ENCODE measurements around the gene POU2F1. TPM values are rescaled to one million over a fixed set of nuclear protein-coding genes. Genes with fewer than 3 reads are reported as not detected.

Gene POU2F1
- total RNA-seq, 1 donor from 2014 or later: 7.4 TPM

DNA sequence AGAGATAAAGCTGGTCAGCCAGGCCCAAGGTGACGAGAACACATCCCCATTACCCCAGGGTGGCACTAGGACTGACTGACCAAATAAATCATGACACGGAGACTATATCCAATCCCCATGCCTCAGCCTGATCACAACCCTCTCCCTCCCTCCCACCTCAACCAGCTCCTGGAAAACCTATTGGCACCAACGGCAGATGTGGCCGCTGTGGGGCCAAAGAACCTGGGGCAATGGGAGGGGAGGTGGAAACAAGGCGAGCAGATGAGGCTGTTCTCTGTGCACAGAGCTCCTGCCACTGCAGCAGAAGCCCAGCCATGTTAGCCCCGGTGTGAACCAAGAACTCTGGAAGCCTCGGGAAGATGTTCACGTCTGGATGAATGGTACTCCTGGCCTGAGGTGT, 220.1 kb downstream of the POU2F1 start:
- intact Hi-C loops (cut with DNase I): no loop called here
- ATAC-seq (ENCODE audit: poor library complexity) (no peak), DNase-seq (no peak)

DNA sequence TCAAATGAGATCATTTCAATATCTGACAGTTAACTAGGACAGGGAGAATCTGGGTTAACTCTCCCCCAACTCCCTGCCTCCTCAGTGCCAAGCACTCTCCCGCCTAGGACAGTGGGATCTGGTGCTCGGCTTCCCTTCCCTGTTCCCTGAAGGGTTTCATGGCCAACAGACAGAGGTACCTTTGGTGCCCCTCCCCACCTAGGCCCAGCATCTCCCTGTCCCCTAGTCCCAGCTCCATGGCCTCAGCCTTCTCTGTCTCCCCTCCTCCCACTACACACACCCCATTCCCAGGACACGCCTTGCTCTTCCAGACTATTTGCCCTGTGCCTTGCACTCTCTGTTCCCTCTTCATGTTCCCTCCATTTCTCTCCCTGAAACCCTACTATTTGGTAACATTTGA, 220.5 kb downstream of the POU2F1 start:
- DNase-seq (no peak), ATAC-seq (ENCODE audit: poor library complexity) (no peak)
- intact Hi-C loops (cut with DNase I): no loop called here

DNA sequence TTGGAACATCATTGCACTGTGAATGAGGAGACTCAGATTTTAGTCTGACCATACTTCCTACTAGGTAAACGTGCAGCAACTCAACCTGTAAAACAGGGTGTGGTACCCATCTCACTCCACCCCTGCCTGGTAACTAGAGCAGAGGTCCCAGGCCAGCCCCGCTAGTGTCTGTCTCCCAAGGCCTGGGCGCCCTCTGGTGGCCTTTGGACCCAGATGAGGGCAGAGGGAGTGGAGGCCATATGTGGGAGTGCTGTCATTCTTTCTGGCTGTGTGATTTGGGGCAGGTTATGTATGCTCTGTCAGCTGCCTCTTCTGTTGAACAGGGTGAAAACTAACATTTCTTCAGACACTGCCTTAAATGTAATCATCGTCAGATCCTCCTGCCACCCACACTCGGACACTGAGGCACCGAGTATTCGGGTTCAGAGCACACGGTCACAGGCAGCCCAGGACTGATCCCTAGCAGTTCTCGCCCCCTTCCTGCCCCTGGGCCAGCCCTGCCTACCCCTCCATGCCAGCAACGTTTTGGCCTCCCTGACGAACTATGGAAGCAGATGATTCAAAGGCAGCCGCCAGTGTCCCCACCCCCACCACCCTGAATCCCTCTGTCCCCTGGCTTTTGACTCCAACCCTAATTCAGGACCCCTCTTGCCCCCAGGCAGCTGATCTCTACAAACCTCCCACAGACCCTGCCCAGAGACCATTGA, 221.6 kb downstream of the POU2F1 start:
- intact Hi-C loops (cut with DNase I): loop anchor here (2.0 kb wide), 2 partner anchors 175 to 377 kb away; no protein-coding TSS in a partner anchor

DNA sequence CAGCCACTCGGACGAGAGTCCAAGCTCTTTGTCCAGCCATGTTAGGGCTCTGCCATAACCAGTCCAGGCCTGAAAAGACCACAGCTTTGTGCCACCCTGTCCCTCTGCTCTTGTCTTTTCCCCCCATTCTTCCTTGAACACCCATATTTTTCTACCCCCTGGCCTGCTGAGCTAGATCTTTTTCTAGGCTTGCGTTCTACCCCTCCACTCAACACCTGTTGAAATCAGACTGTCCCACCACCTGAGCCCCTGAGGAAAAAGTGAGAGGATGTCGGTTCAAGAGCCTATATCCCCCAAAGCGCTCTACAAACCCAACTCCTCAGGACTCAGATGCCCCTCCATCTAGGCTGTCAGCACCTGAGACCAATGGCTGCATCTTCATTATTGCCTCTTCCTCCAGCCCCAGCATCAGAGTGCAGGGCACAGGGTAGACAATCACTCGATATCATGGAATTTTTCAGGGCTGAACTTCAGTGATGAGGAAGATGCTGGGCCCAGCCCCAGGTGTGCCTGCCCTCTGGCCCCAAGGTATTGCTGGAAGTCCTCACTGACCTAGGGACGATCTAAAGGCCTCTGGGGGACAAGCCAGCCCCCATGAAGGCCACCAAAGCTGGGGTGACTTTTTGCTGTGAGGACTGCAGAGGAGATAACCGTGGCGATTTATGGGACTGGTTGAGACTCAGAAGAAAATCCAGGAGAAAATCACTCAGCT, 222.3 kb downstream of the POU2F1 start:
- intact Hi-C loops (cut with DNase I): loop anchor here (2.0 kb wide), 2 partner anchors 176 to 378 kb away; no protein-coding TSS in a partner anchor
- ATAC-seq (ENCODE audit: poor library complexity) (no peak), DNase-seq (no peak)

More for the DNA sequence above, 221.6 kb downstream of the POU2F1 start:
- ATAC-seq (ENCODE audit: poor library complexity) (peak; percentile 96), DNase-seq (peak; percentile 93)

GRCh38 chr1:167443757-167444156, 223.1 kb downstream of the POU2F1 start:
- intact Hi-C loops (cut with DNase I): loop anchor here (2.0 kb wide), 2 partner anchors 177 to 379 kb away; no protein-coding TSS in a partner anchor
- no peak for ATAC-seq (ENCODE audit: poor library complexity)

GRCh38 chr1:167446966-167447365, 226.3 kb downstream of the POU2F1 start:
- ATAC-seq (ENCODE audit: poor library complexity): no peak
- intact Hi-C loops (cut with DNase I): no loop called here
- no peak for DNase-seq

More at GRCh38 chr1:167443757-167444156, 223.1 kb downstream of the POU2F1 start:
- DNase-seq: no peak

DNA sequence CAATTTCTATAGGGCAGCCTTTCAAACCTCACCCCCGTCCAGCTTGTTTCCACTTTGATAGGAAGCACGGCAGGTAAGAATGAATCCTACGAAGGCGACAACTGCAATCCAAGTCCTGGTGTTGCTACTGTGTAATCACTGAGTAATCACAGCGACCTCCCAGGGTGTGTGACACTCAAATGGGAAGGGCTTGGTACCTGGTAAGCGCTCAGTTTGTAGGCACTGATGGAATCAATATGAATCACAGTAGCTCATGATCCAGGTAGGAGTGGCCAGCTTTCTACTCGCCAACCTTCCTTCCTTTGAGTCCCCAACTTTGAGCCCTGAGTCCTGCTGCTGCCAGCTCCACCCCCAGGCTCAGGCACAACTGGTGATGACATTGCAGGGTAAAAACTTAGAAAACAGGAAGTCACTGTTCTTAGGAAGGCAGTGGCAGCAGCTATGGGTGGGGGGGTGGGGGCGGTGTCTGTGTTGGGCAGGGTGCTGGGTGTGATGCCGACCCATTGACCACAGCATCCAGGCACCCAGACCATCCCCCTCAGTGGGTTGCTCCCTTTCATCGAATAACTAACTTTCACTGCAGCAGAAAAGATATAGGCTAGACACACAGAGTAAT, 226.9 kb downstream of the POU2F1 start:
- intact Hi-C loops (cut with DNase I): no loop called here
- peak; percentile 33 for ATAC-seq (ENCODE audit: poor library complexity)
- DNase-seq: peak; percentile 51

DNA sequence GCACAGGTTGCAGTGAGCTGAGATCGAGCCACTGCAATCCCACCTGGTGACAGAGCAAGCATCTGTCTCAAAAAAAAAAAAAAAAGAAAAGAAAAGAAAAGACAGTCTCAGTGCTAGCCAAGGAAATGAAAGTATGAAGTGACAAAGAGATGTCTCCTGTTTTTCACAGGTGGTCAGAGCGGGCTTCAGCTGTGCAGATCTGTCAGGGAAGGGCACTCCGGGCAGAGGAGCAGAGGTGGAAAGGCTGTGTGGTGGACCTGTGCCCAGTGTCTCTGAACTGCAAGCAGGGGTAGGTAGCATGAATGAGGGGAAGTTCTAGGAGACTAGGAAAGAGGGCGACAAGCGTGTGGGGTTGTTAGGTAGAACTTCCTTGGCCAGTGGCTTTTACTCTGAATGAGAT, 230.2 kb downstream of the POU2F1 start:
- DNase-seq (no peak), ATAC-seq (ENCODE audit: poor library complexity) (no peak)
- intact Hi-C loops (cut with DNase I): loop anchor here (10.0 kb wide), 1 partner anchor 84 kb away; no protein-coding TSS in a partner anchor

DNA sequence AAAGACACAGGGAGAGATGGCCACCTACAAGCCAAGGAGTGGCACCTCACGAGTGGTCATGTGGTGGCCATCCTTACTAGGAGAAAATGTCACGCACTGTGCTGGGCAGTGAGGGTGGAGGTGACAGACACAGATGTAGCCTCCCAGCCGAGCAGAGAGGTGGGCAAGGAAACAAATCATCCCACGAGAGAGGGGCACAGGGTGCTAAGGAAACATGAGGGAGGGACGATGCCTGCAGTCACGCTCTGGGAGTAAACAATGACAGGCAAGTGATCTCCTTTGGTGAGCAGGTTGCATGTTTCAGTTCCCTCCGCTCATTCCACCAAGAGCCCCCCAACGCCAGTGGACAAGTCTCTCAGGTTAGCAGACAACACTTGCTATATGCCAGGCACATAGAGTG, 231.8 kb downstream of the POU2F1 start:
- DNase-seq: no peak
- ATAC-seq (ENCODE audit: poor library complexity): no peak
- intact Hi-C loops (cut with DNase I): loop anchor here (10.0 kb wide), 1 partner anchor 82 kb away; no protein-coding TSS in a partner anchor

GRCh38 chr1:167453123-167453522, 232.4 kb downstream of the POU2F1 start:
- ATAC-seq (ENCODE audit: poor library complexity): no peak
- intact Hi-C loops (cut with DNase I): loop anchor here (10.0 kb wide), 1 partner anchor 82 kb away; no protein-coding TSS in a partner anchor
- DNase-seq: no peak

- no peak for DNase-seq
- intact Hi-C loops (cut with DNase I): loop anchor here (10.0 kb wide), 1 partner anchor 80 kb away; no protein-coding TSS in a partner anchor
- no peak for ATAC-seq (ENCODE audit: poor library complexity)
Measured at GRCh38 chr1:167454304-167454893, 233.7 kb downstream of the POU2F1 start.

GRCh38 chr1:167454894-167455785, 234.5 kb downstream of the POU2F1 start:
- intact Hi-C loops (cut with DNase I): loop anchor here (10.0 kb wide), 1 partner anchor 80 kb away; no protein-coding TSS in a partner anchor
- peak; percentile 77 for DNase-seq
- ATAC-seq (ENCODE audit: poor library complexity): peak; percentile 92

- intact Hi-C loops (cut with DNase I): loop anchor here (10.0 kb wide), 1 partner anchor 79 kb away; no protein-coding TSS in a partner anchor
- peak; percentile 70 for DNase-seq
- peak; percentile 74 for ATAC-seq (ENCODE audit: poor library complexity)
Measured at GRCh38 chr1:167455786-167456446, 235.2 kb downstream of the POU2F1 start.

- intact Hi-C loops (cut with DNase I): loop anchor here (10.0 kb wide), 1 partner anchor 78 kb away; no protein-coding TSS in a partner anchor
- no peak for DNase-seq
- no peak for ATAC-seq (ENCODE audit: poor library complexity)
Measured at GRCh38 chr1:167456524-167456923, 235.8 kb downstream of the POU2F1 start.

DNA sequence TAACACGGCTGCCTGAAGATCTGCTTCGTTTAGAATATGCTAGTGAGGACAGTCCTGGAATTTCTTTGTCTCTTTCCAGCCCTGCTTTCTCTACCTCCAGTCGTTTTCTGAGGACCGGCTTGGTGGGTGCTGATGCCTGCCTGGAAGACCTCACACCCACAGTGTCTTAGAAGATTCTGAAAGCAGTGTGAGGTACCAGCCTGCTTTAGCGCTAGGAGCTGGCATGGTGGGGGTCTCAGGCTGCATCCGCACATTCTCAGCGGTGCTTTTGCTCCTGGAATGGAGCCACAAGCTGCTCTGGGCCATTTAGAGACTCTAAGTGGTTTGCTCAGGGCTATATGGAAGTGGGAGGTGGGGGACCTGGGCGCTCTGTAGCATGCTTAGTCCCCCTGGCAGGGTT, 236.2 kb downstream of the POU2F1 start:
- intact Hi-C loops (cut with DNase I): loop anchor here (10.0 kb wide), 1 partner anchor 78 kb away; no protein-coding TSS in a partner anchor
- ATAC-seq (ENCODE audit: poor library complexity): no peak

GRCh38 chr1:167457936-167458584, 237.4 kb downstream of the POU2F1 start:
- DNase-seq (no peak), ATAC-seq (ENCODE audit: poor library complexity) (no peak)
- intact Hi-C loops (cut with DNase I): loop anchor here (10.0 kb wide), 1 partner anchor 77 kb away; no protein-coding TSS in a partner anchor

More for the DNA sequence above, 236.2 kb downstream of the POU2F1 start:
- no peak for DNase-seq

DNA sequence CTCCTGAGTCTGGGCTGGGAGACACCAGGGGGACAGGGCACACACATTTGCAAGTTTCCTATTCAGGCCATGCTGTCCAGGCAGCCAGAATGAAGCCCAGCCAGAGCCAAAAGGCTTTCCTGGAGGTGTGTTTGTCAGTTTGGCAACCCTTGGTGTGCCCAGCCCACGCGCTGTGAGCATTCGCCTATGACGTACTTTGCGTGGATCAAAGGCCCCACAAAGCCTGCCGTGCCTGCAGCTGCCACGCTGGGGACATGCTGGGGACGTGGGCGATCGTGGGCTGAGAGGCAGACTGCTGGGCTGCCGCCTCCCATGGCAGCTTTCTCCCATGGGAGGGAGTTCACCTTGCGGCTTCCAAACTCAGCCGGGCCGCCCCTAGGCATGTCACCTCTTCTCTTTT, 240.2 kb downstream of the POU2F1 start:
- intact Hi-C loops (cut with DNase I): no loop called here
- ATAC-seq (ENCODE audit: poor library complexity): no peak
- no peak for DNase-seq

Measured in Right ventricle myocardium superior (tissue), 1 donor.